BLaER1 (cell line): ENCODE results near the gene SUMO3.

Experiments used
- H3K27ac ChIP-seq: shearing (Covaris generic); formaldehyde crosslinking; 2 replicates; pipeline ENCODE4 v1.8.1; 2022
- H3K27me3 ChIP-seq: shearing (Covaris generic); formaldehyde crosslinking; 2 replicates; pipeline ENCODE4 v1.8.1; 2022
- H3K36me3 ChIP-seq: shearing (Covaris generic); formaldehyde crosslinking; 2 replicates; pipeline ENCODE4 v1.8.1; 2022
- H3K4me1 ChIP-seq: shearing (Covaris generic); formaldehyde crosslinking; 2 replicates; pipeline ENCODE4 v1.8.1; 2022
- H3K4me2 ChIP-seq: shearing (Covaris generic); formaldehyde crosslinking; 2 replicates; pipeline ENCODE4 v1.8.1; 2022
- H3K4me3 ChIP-seq: shearing (Covaris generic); formaldehyde crosslinking; 2 replicates; pipeline ENCODE4 v1.8.1; 2022
- H3K9ac ChIP-seq: shearing (Covaris generic); formaldehyde crosslinking; 2 replicates; pipeline ENCODE4 v1.8.1; 2022
- H3K9me3 ChIP-seq: shearing (Covaris generic); formaldehyde crosslinking; 2 replicates; pipeline ENCODE4 v1.8.1; 2022
- H4K20me1 ChIP-seq: shearing (Covaris generic); formaldehyde crosslinking; 2 replicates; pipeline ENCODE4 v1.8.1; 2022
- Cebpa-rat ChIP-seq: shearing (Covaris generic); IDR thresholded peaks from 2 replicates; pipeline ENCODE4 v1.8.1; 2022

Gene SUMO3

GRCh38 chr21:44804762-44805161, 13.1 kb downstream of the SUMO3 start:
- H3K36me3 ChIP-seq: peaks cover 66% of the 10 kb centered on the region
- H3K27ac ChIP-seq: no peak overlapping the region
- no peaks in the 10 kb centered on the region for H3K27me3 ChIP-seq
- peaks cover 48% of the 10 kb centered on the region for H4K20me1 ChIP-seq
- H3K9ac ChIP-seq: no peak overlapping the region
- H3K4me1 ChIP-seq: peaks cover 53% of the 10 kb centered on the region
- TF ChIP-seq Cebpa-rat: no peak
- H3K4me3 ChIP-seq: no peak overlapping the region
- H3K4me2 ChIP-seq: 0 out of 2 replicates have a peak overlapping the region, but pooled peaks have one; percentile 32
- H3K9me3 ChIP-seq: no peaks in the 10 kb centered on the region

GRCh38 chr21:44803651-44804050, 14.2 kb downstream of the SUMO3 start:
- H3K27me3 ChIP-seq: no peaks in the 10 kb centered on the region
- H3K9me3 ChIP-seq: no peaks in the 10 kb centered on the region
- peaks cover 55% of the 10 kb centered on the region for H3K4me1 ChIP-seq
- H3K36me3 ChIP-seq: peaks cover 66% of the 10 kb centered on the region
- no peak overlapping the region for H3K4me3 ChIP-seq
- H3K27ac ChIP-seq: no peak overlapping the region
- no peak overlapping the region for H3K4me2 ChIP-seq
- no peak for TF ChIP-seq Cebpa-rat
- no peak overlapping the region for H3K9ac ChIP-seq
- peaks cover 48% of the 10 kb centered on the region for H4K20me1 ChIP-seq

- Histone ChIP-seq H3K27me3 (no peaks in the 10 kb centered on the region), H3K9ac (peak overlapping the region; percentile 90), H3K27ac (peak overlapping the region; percentile 89), H3K4me1 (peaks cover 55% of the 10 kb centered on the region), H4K20me1 (peaks cover 52% of the 10 kb centered on the region), H3K4me3 (peak overlapping the region; percentile 85), H3K9me3 (no peaks in the 10 kb centered on the region), H3K4me2 (peak overlapping the region; percentile 99), H3K36me3 (peaks cover 66% of the 10 kb centered on the region)
- no peak for TF ChIP-seq Cebpa-rat
These were observed 15.3 kb downstream of the SUMO3 start for GRCh38 chr21:44802396-44803153.

- H3K27ac ChIP-seq: peak within 1 kb of the TSS; percentile 89
- H3K4me3 ChIP-seq: peak within 1 kb of the TSS; percentile 85
- H3K4me2 ChIP-seq: peak within 1 kb of the TSS; percentile 99
- H4K20me1 ChIP-seq: peaks cover 53% of the 10 kb centered on the region
- H3K4me1 ChIP-seq: peaks cover 55% of the 10 kb centered on the region
- H3K9ac ChIP-seq: peak within 1 kb of the TSS; percentile 90
- H3K27me3 ChIP-seq: no peaks in the 10 kb centered on the region
- no peaks in the 10 kb centered on the region for H3K9me3 ChIP-seq
- no peak for TF ChIP-seq Cebpa-rat
- peaks cover 61% of the 10 kb centered on the region for H3K36me3 ChIP-seq
These were observed 16.1 kb downstream of the SUMO3 start, which contains the start of gene UBE2G2 for GRCh38 chr21:44801468-44802395. Gene UBE2G2 (minus strand): TSS chr21:44801820. CDS start chr21:44801748, 72 bp downstream.

- peak overlapping the region; percentile 99 for H3K4me2 ChIP-seq
- H3K27me3 ChIP-seq: no peaks in the 10 kb centered on the region
- H4K20me1 ChIP-seq: peaks cover 60% of the 10 kb centered on the region
- H3K4me1 ChIP-seq: peaks cover 55% of the 10 kb centered on the region
- no peak for TF ChIP-seq Cebpa-rat
- H3K9me3 ChIP-seq: no peaks in the 10 kb centered on the region
- peak overlapping the region; percentile 89 for H3K27ac ChIP-seq
- peak overlapping the region; percentile 90 for H3K9ac ChIP-seq
- peaks cover 61% of the 10 kb centered on the region for H3K36me3 ChIP-seq
- peak overlapping the region; percentile 85 for H3K4me3 ChIP-seq
These were observed 16.8 kb downstream of the SUMO3 start for GRCh38 chr21:44800971-44801467.

GRCh38 chr21:44800103-44800502, 17.8 kb downstream of the SUMO3 start:
- Histone ChIP-seq H3K9ac (peak overlapping the region; percentile 90), H3K9me3 (no peaks in the 10 kb centered on the region), H3K4me1 (peaks cover 46% of the 10 kb centered on the region), H4K20me1 (peaks cover 64% of the 10 kb centered on the region), H3K27me3 (no peaks in the 10 kb centered on the region), H3K27ac (no peak overlapping the region), H3K4me2 (peak overlapping the region; percentile 99), H3K36me3 (peaks cover 57% of the 10 kb centered on the region), H3K4me3 (peak overlapping the region; percentile 85)
- no peak for TF ChIP-seq Cebpa-rat

- Histone ChIP-seq H3K9ac (peak overlapping the region; percentile 90), H4K20me1 (peaks cover 68% of the 10 kb centered on the region), H3K4me2 (peak overlapping the region; percentile 99), H3K27ac (no peak overlapping the region), H3K4me3 (no peak overlapping the region; the same call in 1 of the 2 replicates), H3K27me3 (no peaks in the 10 kb centered on the region), H3K36me3 (peaks cover 57% of the 10 kb centered on the region), H3K4me1 (peaks cover 44% of the 10 kb centered on the region), H3K9me3 (no peaks in the 10 kb centered on the region)
- TF ChIP-seq Cebpa-rat: no peak
These were observed 18.2 kb downstream of the SUMO3 start for GRCh38 chr21:44799646-44800045.

GRCh38 chr21:44797775-44798174, 20.1 kb downstream of the SUMO3 start:
- no peak overlapping the region for H3K9ac ChIP-seq
- H3K4me3 ChIP-seq: no peak overlapping the region
- no peak overlapping the region for H3K27ac ChIP-seq
- H4K20me1 ChIP-seq: peaks cover 87% of the 10 kb centered on the region
- no peak for TF ChIP-seq Cebpa-rat
- peaks cover 33% of the 10 kb centered on the region for H3K4me1 ChIP-seq
- no peaks in the 10 kb centered on the region for H3K9me3 ChIP-seq
- H3K4me2 ChIP-seq: no peak overlapping the region
- peaks cover 46% of the 10 kb centered on the region for H3K36me3 ChIP-seq
- no peaks in the 10 kb centered on the region for H3K27me3 ChIP-seq

GRCh38 chr21:44795342-44795741, 22.5 kb downstream of the SUMO3 start:
- H4K20me1 ChIP-seq: peaks cover 100% of the 10 kb centered on the region
- no peaks in the 10 kb centered on the region for H3K9me3 ChIP-seq
- H3K27ac ChIP-seq: no peak overlapping the region
- no peaks in the 10 kb centered on the region for H3K27me3 ChIP-seq
- no peak overlapping the region for H3K4me2 ChIP-seq
- H3K4me1 ChIP-seq: peaks cover 24% of the 10 kb centered on the region
- no peak overlapping the region for H3K4me3 ChIP-seq
- no peak for TF ChIP-seq Cebpa-rat
- H3K9ac ChIP-seq: no peak overlapping the region
- H3K36me3 ChIP-seq: peaks cover 70% of the 10 kb centered on the region
